A549 (cell line): ENCODE results near the gene XIRP1. TPM values are rescaled to one million over a fixed set of nuclear protein-coding genes. Genes with fewer than 3 reads are reported as not detected.

Experiments
- ATAC-seq, 2 experiments: fragments of 200-7000 bp in 1 of 2; fragments of >200 bp in 1 of 2; cut with Nextera tagmentation in 1 of 2; cut with Tn5 transposase in 1 of 2; 3 replicates each; pipeline versions ENCODE4 v1.8.0 to v1.9.1; 2018 to 2020; ENCODE audit warnings: mild to moderate bottlenecking in 1 of 2, moderate library complexity in 1 of 2
- CTCF ChIA-PET: fragments of 300-600 bp; sonication (Branson Sonifier 250); formaldehyde crosslinking; extraction: SDS; loops from one replicate; lab custom pipeline; 2021; ENCODE audit warnings: antibody characterized with exemption, inconsistent platforms; lab: Yijun Ruan, JAX
- POLR2A ChIA-PET: fragments of 350-600 bp; formaldehyde crosslinking; extraction: SDS; loops from one replicate; lab custom pipeline; 2021; ENCODE audit warnings: antibody characterized with exemption, inconsistent platforms; lab: Yijun Ruan, JAX
- DNase-seq, 2 experiments: peaks; one replicate each; pipeline versions ENCODE4 v3.0.0 to v3.0.0-alpha.2; 2011 to 2016; ENCODE audit warnings: low read depth in 1 of 2, low spot score in 1 of 2
- FAIRE-seq: peaks from 2 replicates; lab custom pipeline; 2011; peaks lifted over from hg19 to GRCh38; lab: Jason Lieb, UNC
- H3K27ac ChIP-seq, 2 experiments: fragments of >200 bp; sonication (Bioruptor Twin); formaldehyde crosslinking; 3 replicates each; pipeline ENCODE4 v1.5.1; 2016 to 2017
- H3K4me1 ChIP-seq: fragments of >200 bp; sonication (Bioruptor Twin); formaldehyde crosslinking; 3 replicates; pipeline ENCODE4 v1.6.1; 2016
- H3K4me2 ChIP-seq: fragments of >200 bp; sonication (Bioruptor Twin); formaldehyde crosslinking; 3 replicates; pipeline ENCODE4 v1.6.1; 2016
- H3K4me3 ChIP-seq: fragments of >200 bp; sonication (Bioruptor Twin); formaldehyde crosslinking; 3 replicates; pipeline ENCODE4 v1.5.1; 2016
- H3K9me3 ChIP-seq: fragments of >200 bp; sonication (Bioruptor Twin); formaldehyde crosslinking; 3 replicates; pipeline ENCODE4 v1.6.1; 2016
- BHLHE40 ChIP-seq: IDR thresholded peaks from 2 replicates; pipeline ENCODE4 v1.6.1; 2012; ENCODE audit warnings: low read depth, low read length, inconsistent platforms
- CBX8 ChIP-seq: fragments of 200-600 bp; sonication (generic); IDR thresholded peaks from 2 replicates; pipeline ENCODE4 v1.6.1; 2016
- CEBPB ChIP-seq, 2 experiments: fragments of >200 bp in 1 of 2; sonication (Bioruptor Twin) in 1 of 2; formaldehyde crosslinking in 1 of 2; IDR thresholded peaks; 2 replicates each; pipeline ENCODE4 v1.6.1; 2012 to 2016
- CHD2 ChIP-seq: fragments of 150-350 bp; IDR thresholded peaks from 2 replicates; pipeline ENCODE4 v1.6.1; 2014; ENCODE audit warnings: low read length; ENCODE audit not compliant: partially characterized antibody
- CHD4 ChIP-seq: fragments of 200-600 bp; sonication (generic); IDR thresholded peaks from 2 replicates; pipeline ENCODE4 v1.6.1; 2016; ENCODE audit warnings: antibody characterized with exemption, mild to moderate bottlenecking, borderline replicate concordance
- EHF ChIP-seq: fragments of 250-450 bp; sonication (Bioruptor Pico); IDR thresholded peaks from 2 replicates; pipeline ENCODE4 v1.5.0; 2020; ENCODE audit warnings: mild to moderate bottlenecking
- ESRRA ChIP-seq: fragments of 150-350 bp; IDR thresholded peaks from 2 replicates; pipeline ENCODE4 v1.6.1; 2014; ENCODE audit warnings: mild to moderate bottlenecking, low read length, borderline replicate concordance
- FOSB ChIP-seq: fragments of 250-450 bp; sonication (Bioruptor Pico); IDR thresholded peaks from 2 replicates; pipeline ENCODE4 v1.5.0; 2020; ENCODE audit warnings: mild to moderate bottlenecking, moderate library complexity
- FOXS1 ChIP-seq: fragments of 250-450 bp; sonication (Bioruptor Pico); IDR thresholded peaks from 2 replicates; pipeline ENCODE4 v1.5.0; 2020; ENCODE audit warnings: mild to moderate bottlenecking, moderate library complexity
- GATA3 ChIP-seq: IDR thresholded peaks from 2 replicates; pipeline ENCODE4 v1.6.1; 2012; ENCODE audit warnings: borderline replicate concordance
- HOXB13 ChIP-seq: fragments of 250-450 bp; sonication (Bioruptor Pico); IDR thresholded peaks from 2 replicates; pipeline ENCODE4 v1.5.0; 2020; ENCODE audit warnings: low read depth, mild to moderate bottlenecking, moderate library complexity
- JUNB ChIP-seq: fragments of >200 bp; sonication (Bioruptor Twin); formaldehyde crosslinking; IDR thresholded peaks from 2 replicates; pipeline ENCODE4 v1.6.1; 2016
- KDM1A ChIP-seq: fragments of 200-600 bp; sonication (generic); IDR thresholded peaks from 2 replicates; pipeline ENCODE4 v1.6.1; 2016; ENCODE audit warnings: low read depth, mild to moderate bottlenecking
- KDM5A ChIP-seq: fragments of 200-600 bp; sonication (generic); IDR thresholded peaks from 2 replicates; pipeline ENCODE4 v1.6.1; 2016; ENCODE audit warnings: antibody characterized with exemption, mild to moderate bottlenecking
- NFE2L2 ChIP-seq: fragments of 150-350 bp; conservative IDR thresholded peaks from 2 replicates; pipeline ENCODE4 v1.6.1; 2014; ENCODE audit warnings: low read length
- NR3C1 ChIP-seq: fragments of >200 bp; sonication (Bioruptor Twin); formaldehyde crosslinking; IDR thresholded peaks from 3 replicates; pipeline ENCODE4 v1.6.1; 2017
- POLR2A ChIP-seq: IDR thresholded peaks from 2 replicates; pipeline ENCODE4 v1.6.1; 2012; ENCODE audit warnings: mild to moderate bottlenecking, low read length
- RCOR1 ChIP-seq: fragments of 150-350 bp; IDR thresholded peaks from 2 replicates; pipeline ENCODE4 v1.6.1; 2014; ENCODE audit warnings: antibody characterized with exemption, low read length, low read depth
- REST ChIP-seq: fragments of 200-600 bp; sonication (generic); IDR thresholded peaks from 2 replicates; pipeline ENCODE4 v1.6.1; 2016; ENCODE audit warnings: antibody characterized with exemption, mild to moderate bottlenecking, moderate library complexity
- RNF2 ChIP-seq: fragments of 200-600 bp; sonication (generic); IDR thresholded peaks from 2 replicates; pipeline ENCODE4 v1.6.1; 2016; ENCODE audit warnings: low read depth, mild to moderate bottlenecking, antibody characterized with exemption, moderate library complexity, borderline replicate concordance
- SREBF2 ChIP-seq: fragments of 450-650 bp; IDR thresholded peaks from 2 replicates; pipeline ENCODE4 v1.6.1; 2014; ENCODE audit warnings: mild to moderate bottlenecking, moderate library complexity
- TP53 ChIP-seq: fragments of 250-450 bp; sonication (Bioruptor Pico); IDR thresholded peaks from 2 replicates; pipeline ENCODE4 v1.5.0; 2021; ENCODE audit warnings: mild to moderate bottlenecking, moderate library complexity
- ZC3H11A ChIP-seq: fragments of 450-650 bp; IDR thresholded peaks from 2 replicates; pipeline ENCODE4 v1.6.1; 2014; ENCODE audit warnings: antibody characterized with exemption, mild to moderate bottlenecking
- ZFP36 ChIP-seq: fragments of 450-650 bp; IDR thresholded peaks from 2 replicates; pipeline ENCODE4 v1.6.1; 2014; ENCODE audit warnings: borderline replicate concordance; ENCODE audit not compliant: partially characterized antibody
- ZNF302 ChIP-seq: fragments of 250-450 bp; sonication (Bioruptor Pico); IDR thresholded peaks from 2 replicates; pipeline ENCODE4 v1.9.0; 2021; ENCODE audit warnings: inconsistent platforms, mild to moderate bottlenecking, moderate library complexity
- WGBS: methylation state at CpG from one replicate; pipeline ENCODE4 v1.1.6; 2017; ENCODE audit errors: missing lambda C conversion rate; 5-methylcytosine and 5-hydroxymethylcytosine counted together
- polyA plus RNA-seq, 4 experiments: library from polyadenylated mRNA; depleted of rRNA in 3 of 4; stranded (reverse); fragments of >200 nt; fragmentation: RNase III in 1 of 4; extraction: RNeasy Plus Mini Kit Qiagen cat#74134 plus additional on column Dnase treatment in 1 of 4; gene quantifications; 2 replicates in 3 of 4; 3 replicates in 1 of 4; pipeline ENCODE4 v1.2.3, GENCODE V29; 2011 to 2017
- TF ChIP-seq, protein P1 (sequence below): fragments of >200 bp; sonication (Bioruptor Twin); formaldehyde crosslinking; IDR thresholded peaks from 3 replicates; pipeline ENCODE4 v1.5.1; 2016

Gene XIRP1
- polyA plus RNA-seq, 2 of the 4 experiments (the other 2 are of a cell fraction): not detected

- TF ChIP-seq REST: no peak
- no peak for TF ChIP-seq FOXS1
- TF ChIP-seq FOSB: no peak
- TF ChIP-seq ZNF302 (CRISPR knock-in tag): no peak
- no peak for TF ChIP-seq CHD4
- TF ChIP-seq ESRRA: no peak
These were observed 45.5 kb downstream of the XIRP1 start (continued) for GRCh38 chr3:39146611-39147591.

- ATAC-seq (no peak), FAIRE-seq (no peak), DNase-seq (no peak)
- Histone ChIP-seq H3K4me2 (peak overlapping the region; percentile 99), H3K27ac (peak overlapping the region; percentile 94 to 96; a peak in 5 of 6 replicates), H3K4me1 (peaks cover 72% of the 10 kb centered on the region), H3K9me3 (no peaks in the 10 kb centered on the region), H3K4me3 (no peak overlapping the region)
- CTCF ChIA-PET: interaction anchor here (1.3 to 2.5 kb wide), 5 partner anchors 32 to 142 kb away, joined by 3 to 8 read pairs (median 6); partner anchors contain the start of genes GORASP1 and TTC21A
- POLR2A ChIA-PET: interaction anchor here (0.9 to 1.4 kb wide), 2 partner anchors 32 to 38 kb away, joined by 3 to 4 read pairs; partner anchors contain the start of genes GORASP1 and TTC21A
- TF ChIP-seq, protein P1, sequence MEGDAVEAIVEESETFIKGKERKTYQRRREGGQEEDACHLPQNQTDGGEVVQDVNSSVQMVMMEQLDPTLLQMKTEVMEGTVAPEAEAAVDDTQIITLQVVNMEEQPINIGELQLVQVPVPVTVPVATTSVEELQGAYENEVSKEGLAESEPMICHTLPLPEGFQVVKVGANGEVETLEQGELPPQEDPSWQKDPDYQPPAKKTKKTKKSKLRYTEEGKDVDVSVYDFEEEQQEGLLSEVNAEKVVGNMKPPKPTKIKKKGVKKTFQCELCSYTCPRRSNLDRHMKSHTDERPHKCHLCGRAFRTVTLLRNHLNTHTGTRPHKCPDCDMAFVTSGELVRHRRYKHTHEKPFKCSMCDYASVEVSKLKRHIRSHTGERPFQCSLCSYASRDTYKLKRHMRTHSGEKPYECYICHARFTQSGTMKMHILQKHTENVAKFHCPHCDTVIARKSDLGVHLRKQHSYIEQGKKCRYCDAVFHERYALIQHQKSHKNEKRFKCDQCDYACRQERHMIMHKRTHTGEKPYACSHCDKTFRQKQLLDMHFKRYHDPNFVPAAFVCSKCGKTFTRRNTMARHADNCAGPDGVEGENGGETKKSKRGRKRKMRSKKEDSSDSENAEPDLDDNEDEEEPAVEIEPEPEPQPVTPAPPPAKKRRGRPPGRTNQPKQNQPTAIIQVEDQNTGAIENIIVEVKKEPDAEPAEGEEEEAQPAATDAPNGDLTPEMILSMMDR: no peak
- no peak for TF ChIP-seq KDM5A
- TF ChIP-seq RNF2: no peak
- no peak for TF ChIP-seq RCOR1
- WGBS: 70% methylated on average over 11 of the region's 11 CpGs
These were observed 46.3 kb downstream of the XIRP1 start for GRCh38 chr3:39146083-39146501.

DNA sequence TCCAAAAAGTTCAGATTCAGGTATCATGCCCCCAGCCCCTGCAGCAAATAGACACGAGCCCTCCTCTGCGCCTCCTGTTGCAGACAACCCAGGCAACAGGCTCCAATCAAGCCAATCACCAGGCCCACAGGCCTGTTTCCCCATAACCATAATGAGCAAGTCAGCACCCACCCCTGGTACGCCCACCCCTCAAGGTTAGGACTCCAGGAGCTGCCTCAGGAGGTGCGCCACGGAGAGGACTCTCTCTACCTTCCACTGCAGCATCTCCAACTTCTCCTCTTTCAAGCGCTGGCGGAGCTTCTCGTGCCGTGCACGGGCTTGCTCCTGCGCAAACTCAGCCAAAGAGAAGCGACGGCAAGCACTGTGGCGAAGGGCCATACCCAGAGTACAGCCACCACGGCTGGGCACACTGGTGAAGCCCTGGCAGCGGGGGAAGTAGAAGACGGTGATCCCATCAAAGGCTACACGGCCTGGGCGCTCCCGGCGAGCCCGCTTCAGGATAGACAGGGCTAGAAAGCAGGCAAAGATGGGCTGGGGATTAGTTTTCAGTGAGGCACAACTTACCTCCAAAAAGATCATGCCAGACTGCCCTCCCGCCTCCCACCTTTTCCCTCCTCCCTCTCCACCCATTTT lies 47.5 kb downstream of the XIRP1 start:
- ChIA-PET POLR2A (no interaction called here), CTCF (interaction anchor here (0.6 to 1.9 kb wide), 4 partner anchors 45 to 143 kb away, joined by 3 to 6 read pairs (median 4); no protein-coding TSS in a partner anchor)
- TF ChIP-seq KDM1A (no peak), FOSB (no peak), NR3C1 (no peak), SREBF2 (no peak), GATA3 (no peak), EHF (CRISPR knock-in tag) (no peak), CBX8 (no peak), HOXB13 (CRISPR knock-in tag) (no peak), ZC3H11A (no peak), CHD2 (no peak), RNF2 (no peak), POLR2A (no peak), TP53 (no peak), CEBPB (IDR thresholded peaks at IDR 0.05) (no peak), NFE2L2 (no peak), JUNB (no peak), ZFP36 (no peak), BHLHE40 (no peak)
- H3K9me3 ChIP-seq: no peaks in the 10 kb centered on the region
- H3K4me1 ChIP-seq: peaks cover 69% of the 10 kb centered on the region
- H3K4me2 ChIP-seq: no peak overlapping the region
- H3K4me3 ChIP-seq: no peak overlapping the region
- ATAC-seq (no peak), FAIRE-seq (no peak), DNase-seq (no peak)
- 94% methylated on average over 22 of the region's 23 CpGs for WGBS
- H3K27ac ChIP-seq: peak overlapping the region in 1 of 2 experiments; percentile 4; a peak in 1 of 6 replicates
